NCI-H526 treated with DMSO at 0.1 percent for 48 hours (cell line): ENCODE measurements around the gene TXNRD2.
A peak's percentile ranks its signal among the peaks of the same experiment; 100 is the strongest.
"Not testable (repeated sequence)": the region's sequence is repeated elsewhere in the genome, so short reads cannot be mapped to it uniquely, and the experiment has no call there.

Experiments used
- DNase-seq: peaks from one replicate; lab custom pipeline; 2025; lab: John Stamatoyannopoulos, UW

TXNRD2 gene

GRCh38 chr22:19923914-19924513 lies 17.6 kb downstream of the TXNRD2 start:
- no peak for DNase-seq

GRCh38 chr22:19921544-19922081 lies 20.0 kb downstream of the TXNRD2 start:
- no peak for DNase-seq

- no peak for DNase-seq
These were observed 21.8 kb downstream of the TXNRD2 start for GRCh38 chr22:19919701-19920363.

GRCh38 chr22:19918332-19919106 lies 23.1 kb downstream of the TXNRD2 start:
- no peak for DNase-seq

GRCh38 chr22:19917389-19918138 lies 24.1 kb downstream of the TXNRD2 start:
- DNase-seq, result no peak

- DNase-seq, result no peak
These were observed 24.7 kb downstream of the TXNRD2 start for GRCh38 chr22:19916941-19917340.

- no peak for DNase-seq
These were observed 25.6 kb downstream of the TXNRD2 start for GRCh38 chr22:19916006-19916405.

GRCh38 chr22:19915287-19915954 lies 26.2 kb downstream of the TXNRD2 start:
- no peak for DNase-seq

GRCh38 chr22:19914201-19914943 lies 27.2 kb downstream of the TXNRD2 start:
- DNase-seq, result no peak

- no peak for DNase-seq
These were observed 28.2 kb downstream of the TXNRD2 start for GRCh38 chr22:19913337-19913936.

GRCh38 chr22:19912271-19912999 lies 29.2 kb downstream of the TXNRD2 start:
- DNase-seq, result no peak

GRCh38 chr22:19911540-19912270 lies 29.9 kb downstream of the TXNRD2 start:
- DNase-seq, result no peak

GRCh38 chr22:19910180-19910744 lies 31.4 kb downstream of the TXNRD2 start:
- DNase-seq, result no peak

- DNase-seq, result peak; percentile 11
These were observed 32.1 kb downstream of the TXNRD2 start for GRCh38 chr22:19909350-19910179.

- not testable (repeated sequence) for DNase-seq
These were observed 33.7 kb downstream of the TXNRD2 start for GRCh38 chr22:19907902-19908301.

- DNase-seq, result not testable (repeated sequence)
These were observed 34.8 kb downstream of the TXNRD2 start for GRCh38 chr22:19906864-19907263.

GRCh38 chr22:19905347-19906276 lies 36.0 kb downstream of the TXNRD2 start:
- no peak for DNase-seq
